Breast epithelium (tissue), 3 donors: ENCODE data around the gene RGS3.

ENCODE experiments used
- POLR2AphosphoS5 ChIP-seq, 3 donors: sonication (generic); formaldehyde crosslinking; IDR thresholded peaks; one replicate each; pipeline ENCODE4 v1.6.1; 2017; ENCODE audit warnings: antibody characterized with exemption in 3 of 3
- TF ChIP-seq, protein P1 (sequence below), 3 donors: fragments of 450-650 bp; IDR thresholded peaks; one replicate each; pipeline ENCODE4 v1.5.1; 2016 to 2017; ENCODE audit warnings: antibody characterized with exemption in 3 of 3, mild to moderate bottlenecking in 3 of 3, moderate library complexity in 3 of 3

DNA sequence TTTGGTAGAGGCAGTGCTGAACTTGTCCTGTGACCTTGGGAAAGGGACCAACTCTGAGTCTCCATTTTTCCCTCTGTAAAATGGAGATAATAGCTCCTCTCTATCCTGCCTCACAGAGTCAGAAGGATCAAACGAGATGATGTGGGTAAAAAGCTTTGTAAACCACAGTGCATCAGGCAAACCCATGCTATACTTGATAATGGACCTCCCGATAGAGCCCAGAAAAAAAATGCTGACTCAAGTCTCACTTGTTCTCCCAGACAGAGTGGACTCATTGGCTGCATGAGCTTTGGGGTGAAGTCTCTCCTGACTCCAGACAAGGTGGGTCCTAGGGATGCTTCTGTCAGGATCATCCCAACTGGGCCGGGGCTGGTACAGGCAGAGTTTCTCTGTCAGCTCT is 32.0 kb downstream of the RGS3 start:
- TF ChIP-seq, protein P1, sequence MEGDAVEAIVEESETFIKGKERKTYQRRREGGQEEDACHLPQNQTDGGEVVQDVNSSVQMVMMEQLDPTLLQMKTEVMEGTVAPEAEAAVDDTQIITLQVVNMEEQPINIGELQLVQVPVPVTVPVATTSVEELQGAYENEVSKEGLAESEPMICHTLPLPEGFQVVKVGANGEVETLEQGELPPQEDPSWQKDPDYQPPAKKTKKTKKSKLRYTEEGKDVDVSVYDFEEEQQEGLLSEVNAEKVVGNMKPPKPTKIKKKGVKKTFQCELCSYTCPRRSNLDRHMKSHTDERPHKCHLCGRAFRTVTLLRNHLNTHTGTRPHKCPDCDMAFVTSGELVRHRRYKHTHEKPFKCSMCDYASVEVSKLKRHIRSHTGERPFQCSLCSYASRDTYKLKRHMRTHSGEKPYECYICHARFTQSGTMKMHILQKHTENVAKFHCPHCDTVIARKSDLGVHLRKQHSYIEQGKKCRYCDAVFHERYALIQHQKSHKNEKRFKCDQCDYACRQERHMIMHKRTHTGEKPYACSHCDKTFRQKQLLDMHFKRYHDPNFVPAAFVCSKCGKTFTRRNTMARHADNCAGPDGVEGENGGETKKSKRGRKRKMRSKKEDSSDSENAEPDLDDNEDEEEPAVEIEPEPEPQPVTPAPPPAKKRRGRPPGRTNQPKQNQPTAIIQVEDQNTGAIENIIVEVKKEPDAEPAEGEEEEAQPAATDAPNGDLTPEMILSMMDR (IDR thresholded peaks at IDR 0.05), result no peak
- no peak for TF ChIP-seq POLR2AphosphoS5 (IDR thresholded peaks at IDR 0.05)
